GM21717 (cell line): ENCODE data around the gene EHBP1.
"Not testable (repeated sequence)": the region's sequence is repeated elsewhere in the genome, so short reads cannot be mapped to it uniquely, and the experiment has no call there.

Experiments used
- ATAC-seq: cut with Tn5 transposase; IDR thresholded peaks from one replicate; pipeline ENCODE4 v1.9.1; 2021; ENCODE audit warnings: mild to moderate bottlenecking, moderate library complexity; ENCODE audit not compliant: unreplicated experiment

EHBP1 gene

DNA sequence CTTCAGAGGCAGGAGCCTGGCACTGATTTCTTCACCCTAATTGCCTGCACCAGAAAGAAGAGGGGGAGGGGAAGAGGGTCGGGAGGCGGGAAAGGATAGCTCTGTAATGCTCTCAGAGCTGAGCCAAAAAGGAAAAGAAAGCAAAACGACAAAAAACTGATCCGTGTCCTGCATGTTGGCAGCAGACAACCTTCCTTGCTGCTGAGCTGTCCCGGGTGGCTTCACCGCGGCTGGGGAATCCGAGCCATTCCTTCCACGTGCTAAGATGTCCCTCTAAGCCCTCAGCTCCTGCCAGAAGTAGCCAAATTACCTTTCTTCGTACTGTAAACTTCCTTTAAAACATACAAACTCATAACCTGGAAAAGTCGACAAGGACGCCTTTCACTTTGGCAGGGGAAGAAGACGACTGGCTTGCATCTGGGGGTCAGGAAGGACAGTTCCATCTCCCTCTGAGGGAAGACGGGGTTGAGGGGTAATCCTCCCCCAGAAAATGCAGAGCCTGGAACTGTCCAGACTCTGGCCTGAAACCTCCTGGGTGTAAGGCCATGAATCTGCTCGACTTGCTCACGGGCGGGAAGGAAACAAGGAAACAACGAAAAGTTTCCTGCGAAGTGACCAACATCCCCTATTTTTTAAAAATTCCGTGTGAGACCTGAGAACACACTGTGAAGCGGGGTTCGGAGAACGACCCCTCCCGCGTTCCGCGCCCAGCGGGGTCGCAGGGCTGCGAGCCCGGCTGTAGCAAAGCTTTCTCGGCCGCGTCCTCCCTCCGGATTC is 352.8 kb downstream of the EHBP1 start:
- no peak for ATAC-seq

DNA sequence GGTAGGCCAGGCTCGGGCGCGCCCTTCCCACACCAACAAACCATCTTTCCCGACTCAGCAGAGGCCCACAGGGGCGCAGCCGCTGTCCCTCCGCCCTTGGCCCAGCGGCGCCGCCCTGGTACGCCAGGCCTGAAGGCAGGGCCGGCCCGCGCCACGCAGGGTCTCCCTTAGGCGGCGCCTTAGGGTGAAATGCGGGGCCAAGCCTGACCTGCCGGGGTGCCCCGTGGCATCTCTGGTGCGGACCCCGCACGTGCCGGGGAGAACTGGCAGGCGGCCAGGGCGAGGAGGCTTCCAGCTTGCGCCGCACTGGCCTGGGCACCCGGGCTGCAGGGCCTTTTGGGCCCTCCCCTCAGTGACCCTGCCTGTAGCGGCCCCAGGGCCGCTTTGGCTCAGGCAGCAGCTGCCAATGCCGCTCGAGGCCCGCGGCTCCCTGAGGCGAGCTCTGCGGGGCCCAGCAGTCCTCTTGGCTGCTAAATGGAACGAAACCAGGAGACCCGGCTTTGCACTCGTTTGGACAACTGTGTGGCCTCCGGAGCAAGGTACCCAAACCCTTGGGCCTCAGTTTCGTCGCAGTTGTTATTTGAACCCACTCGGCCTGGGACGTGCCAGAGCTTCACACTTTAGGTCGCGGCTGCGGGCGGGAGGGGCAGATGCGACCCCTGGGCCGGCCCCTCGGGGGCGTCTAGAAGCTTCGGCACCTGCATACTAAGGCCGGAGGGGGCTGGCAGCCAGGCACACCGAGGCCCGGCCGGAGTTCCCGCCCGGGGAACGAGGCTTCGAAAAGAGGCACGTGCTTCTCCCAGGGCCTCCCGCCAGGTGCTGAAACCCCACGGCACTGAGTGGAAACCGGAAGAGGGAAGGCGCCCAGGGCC is 353.6 kb downstream of the EHBP1 start:
- ATAC-seq, result no peak

DNA sequence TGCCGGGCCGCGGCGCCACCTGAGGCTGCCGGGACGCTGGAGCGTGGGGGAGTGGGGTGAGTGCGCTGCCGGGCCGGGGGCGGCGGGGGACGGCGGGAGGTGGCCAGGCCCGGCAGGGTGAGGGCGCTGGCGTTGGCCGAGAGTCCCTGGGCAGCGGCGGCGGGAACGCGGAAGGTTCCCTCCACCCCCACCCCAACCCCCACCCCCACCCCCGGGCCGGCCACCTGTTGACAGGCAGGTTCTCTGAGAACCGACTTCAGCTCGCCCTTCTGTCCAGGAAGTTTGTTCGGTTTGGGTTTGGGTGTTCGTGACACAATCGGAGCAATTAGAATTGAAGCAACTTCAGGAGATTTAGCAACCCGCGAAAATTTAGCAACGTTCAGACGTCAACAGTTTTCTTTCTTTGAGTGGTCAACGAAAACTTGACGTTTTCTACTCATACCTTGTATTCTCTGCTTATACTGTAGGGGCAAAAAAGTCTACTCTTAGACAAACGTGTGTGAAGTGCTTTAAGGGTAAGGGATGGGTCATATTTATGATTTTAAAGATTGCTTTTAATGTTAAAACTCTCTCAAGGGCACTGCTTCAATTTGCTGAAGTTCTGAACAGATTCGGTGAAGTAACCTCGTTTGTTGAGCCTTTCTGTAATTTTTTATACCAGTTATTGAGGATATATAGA is 354.4 kb downstream of the EHBP1 start:
- no peak for ATAC-seq

DNA sequence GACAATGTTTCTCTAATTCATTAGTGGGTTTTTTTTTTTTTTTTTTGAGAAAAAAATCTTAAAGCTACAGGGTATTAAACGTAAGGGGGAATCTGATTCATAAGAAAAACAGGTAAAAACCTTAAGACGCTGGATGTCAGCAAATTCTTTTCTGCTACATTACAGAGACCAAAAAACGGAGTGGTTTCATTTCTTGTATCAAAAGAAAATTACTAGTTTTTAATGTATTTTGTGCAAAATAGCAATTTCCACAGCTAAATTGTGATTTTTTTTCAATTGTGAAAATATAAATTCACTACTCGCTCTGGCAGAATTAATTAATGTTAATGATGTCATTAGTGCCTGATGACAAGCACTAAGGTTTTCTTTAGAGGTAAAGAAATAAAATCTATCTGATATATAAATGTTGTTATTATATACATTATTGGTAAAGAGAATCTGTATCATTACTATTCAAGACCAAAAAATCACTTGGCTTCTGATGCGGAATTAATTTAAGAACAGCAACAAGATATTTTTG is 355.0 kb downstream of the EHBP1 start:
- ATAC-seq, result no peak

DNA sequence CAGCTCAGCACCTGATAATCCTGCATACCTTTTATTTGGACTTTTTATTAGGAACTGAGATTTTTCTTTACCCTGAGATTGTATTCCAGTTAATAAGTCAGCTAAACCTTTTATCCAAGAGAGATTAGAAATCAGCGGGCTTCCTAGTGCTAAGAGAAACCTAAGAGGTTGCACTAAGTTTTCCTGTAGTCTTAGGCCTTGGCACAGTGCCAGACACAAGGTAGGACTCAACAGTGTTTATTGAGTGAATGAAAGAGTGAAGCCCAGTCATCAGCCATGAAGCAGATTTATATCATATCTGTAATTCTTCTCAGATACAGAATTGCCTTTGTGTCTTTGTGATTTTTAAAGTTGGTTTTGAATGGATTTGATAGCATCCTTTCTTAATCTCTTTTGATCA is 358.7 kb downstream of the EHBP1 start:
- no peak for ATAC-seq

DNA sequence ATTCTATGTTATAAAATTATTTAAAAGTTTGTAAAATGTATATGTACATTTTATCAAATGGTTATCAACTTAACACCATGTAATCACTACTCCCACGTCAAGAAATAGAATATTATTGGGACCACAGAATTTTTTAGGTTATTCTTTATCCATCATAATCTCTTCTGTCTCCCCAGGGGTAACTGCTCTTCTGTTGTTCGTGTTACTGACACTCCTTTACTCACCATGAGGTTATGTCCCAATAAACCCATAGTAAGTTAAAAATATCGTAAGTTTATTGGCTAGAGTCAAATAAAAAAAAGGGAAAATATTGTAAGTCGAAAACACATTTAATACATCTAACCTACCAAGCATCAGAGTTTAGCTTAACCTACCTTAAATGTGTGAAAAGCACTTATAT is 359.1 kb downstream of the EHBP1 start:
- ATAC-seq, result no peak

DNA sequence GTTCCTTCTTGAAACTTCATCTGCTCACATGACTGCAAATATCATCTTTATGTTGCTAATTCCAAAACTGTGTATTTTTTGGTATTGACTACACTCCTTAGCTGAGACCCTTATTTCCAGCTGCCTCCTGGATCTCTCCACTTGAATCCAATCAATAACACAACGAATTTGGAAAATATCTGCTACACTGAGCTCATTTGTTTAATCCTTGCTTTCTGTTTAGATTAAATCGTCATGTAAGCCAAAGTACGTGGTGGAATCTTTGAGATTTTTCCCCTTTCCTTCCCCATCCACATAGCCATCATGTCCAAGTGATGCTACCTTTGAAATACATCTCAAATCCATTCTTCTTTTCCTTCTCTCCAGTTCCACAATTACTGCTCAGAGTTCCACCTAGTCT is 360.8 kb downstream of the EHBP1 start:
- ATAC-seq, result no peak

DNA sequence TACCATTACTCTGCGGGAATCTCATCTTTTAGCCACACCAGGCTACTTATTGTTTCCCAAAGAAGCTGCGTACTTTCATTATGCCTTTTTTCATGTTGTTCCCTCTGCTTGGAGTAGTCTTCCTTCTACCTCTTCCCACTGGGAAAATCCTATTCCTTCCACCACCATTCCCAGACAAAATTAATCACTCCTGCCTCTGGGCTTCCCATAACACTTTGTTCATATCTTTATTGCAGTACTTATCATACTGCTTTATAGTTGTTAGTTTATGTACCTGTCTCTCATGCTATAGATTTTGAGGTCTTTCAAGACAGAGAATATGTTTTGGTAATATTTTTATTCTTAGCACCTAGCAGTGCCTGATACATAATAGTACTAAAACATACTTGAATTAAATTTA is 361.3 kb downstream of the EHBP1 start:
- no peak for ATAC-seq

DNA sequence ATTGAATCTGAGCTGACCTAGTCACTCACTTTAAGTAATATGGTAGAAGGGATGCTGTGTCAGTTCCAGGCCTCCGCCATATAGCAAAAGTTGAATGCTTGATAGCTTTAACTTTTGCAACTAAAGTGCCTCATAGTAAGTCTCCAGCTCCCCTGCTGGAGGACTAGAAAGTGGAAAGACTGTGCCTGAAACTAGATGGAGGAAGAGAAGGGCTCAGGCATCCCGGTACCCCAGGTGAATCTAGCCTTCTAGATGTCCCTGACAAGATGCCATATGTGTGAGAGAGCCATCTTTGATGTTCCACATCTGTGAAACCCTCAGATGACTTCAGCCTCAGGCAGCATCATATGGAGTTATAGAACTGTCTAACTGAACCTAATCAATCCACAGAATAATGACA is 366.2 kb downstream of the EHBP1 start:
- no peak for ATAC-seq

DNA sequence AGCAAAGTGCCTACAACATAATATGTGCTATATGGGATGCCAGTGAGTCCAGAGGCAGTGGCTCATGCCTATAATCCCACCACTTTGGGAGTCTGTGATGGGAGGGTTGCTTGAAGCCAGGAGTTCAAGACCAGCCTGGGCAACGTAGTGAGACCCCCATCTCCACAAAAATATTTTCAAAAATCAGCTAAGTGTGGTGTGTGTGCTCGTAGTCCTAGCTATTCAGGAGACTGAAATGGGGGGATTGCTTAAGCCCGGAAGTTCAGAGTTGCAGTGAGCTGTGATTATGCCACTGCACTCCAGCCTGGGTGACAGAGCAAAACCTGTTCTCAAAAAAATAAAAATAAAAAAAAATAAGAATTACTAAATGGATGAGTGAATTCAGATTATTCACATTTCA is 368.5 kb downstream of the EHBP1 start:
- no peak for ATAC-seq

DNA sequence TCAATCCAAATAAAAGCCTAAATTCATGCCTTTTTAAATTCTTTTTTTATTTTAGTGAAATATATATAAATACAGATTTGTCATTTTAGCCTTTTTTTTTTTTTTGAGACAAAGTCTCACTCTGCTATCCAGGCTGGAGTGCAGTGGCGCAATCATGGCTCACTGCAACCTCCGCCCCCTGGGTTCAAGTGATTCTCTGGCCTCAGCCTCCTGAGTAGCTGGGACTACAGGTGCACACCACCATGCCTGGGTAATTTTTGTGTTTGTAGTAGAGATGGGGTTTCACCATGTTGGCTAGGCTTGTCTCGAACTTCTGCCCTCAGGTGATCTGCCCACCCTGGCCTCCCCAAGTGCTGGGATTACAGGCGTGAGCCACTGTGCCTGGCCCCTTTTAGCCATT is 368.9 kb downstream of the EHBP1 start:
- not testable (repeated sequence) for ATAC-seq

DNA sequence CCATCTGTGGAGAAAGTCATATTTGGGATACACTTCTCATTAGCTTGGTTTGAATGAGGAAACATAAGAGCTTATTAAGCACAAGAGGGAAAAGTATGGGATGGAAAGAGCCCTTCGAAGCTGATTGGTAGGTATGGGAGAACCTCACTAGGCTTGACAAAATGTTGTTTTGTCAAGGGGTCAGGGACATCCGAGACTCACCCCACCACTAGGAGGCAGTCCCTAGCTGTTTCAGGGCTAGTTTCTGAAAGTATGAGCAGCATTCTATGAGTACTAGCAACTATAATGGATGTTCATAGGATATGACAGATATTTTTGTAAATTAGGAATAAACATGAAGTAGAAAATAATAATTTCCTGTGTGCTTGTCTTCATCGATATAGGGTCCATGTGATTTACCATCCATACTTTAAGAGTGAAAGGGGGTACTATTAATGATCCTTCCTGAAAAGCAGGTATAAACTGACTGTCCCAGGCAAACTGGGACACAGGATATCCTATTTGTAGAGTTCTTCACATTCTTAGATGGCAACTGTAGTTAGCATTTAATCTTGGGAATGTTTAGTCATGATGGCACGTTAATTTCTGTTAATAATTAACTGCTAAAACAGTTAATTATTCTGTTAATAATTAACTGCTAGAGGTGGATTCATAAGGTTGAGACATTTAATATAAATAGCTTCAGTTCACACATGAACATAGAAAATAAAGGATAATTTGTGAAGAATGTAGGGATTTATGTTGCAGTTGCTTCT is 373.5 kb downstream of the EHBP1 start:
- no peak for ATAC-seq

DNA sequence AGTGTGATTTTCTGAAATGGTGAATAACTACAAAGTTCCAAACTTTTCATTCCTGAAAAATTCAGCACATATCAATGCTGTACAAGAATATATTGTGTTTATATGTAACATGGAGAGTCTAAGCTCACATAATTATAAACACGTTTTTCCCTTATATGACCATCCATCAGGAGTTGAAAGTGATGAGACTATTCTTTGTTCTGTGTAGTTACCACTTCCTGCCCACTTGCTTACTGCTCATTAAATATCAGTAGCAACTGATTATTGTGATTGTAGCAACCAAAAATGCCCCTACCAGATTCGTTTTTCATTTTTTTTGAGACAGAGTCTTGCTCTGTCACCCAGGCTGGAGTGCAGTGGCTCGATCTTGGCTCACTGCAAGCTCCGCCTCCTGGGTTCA is 375.9 kb downstream of the EHBP1 start:
- ATAC-seq, result no peak

DNA sequence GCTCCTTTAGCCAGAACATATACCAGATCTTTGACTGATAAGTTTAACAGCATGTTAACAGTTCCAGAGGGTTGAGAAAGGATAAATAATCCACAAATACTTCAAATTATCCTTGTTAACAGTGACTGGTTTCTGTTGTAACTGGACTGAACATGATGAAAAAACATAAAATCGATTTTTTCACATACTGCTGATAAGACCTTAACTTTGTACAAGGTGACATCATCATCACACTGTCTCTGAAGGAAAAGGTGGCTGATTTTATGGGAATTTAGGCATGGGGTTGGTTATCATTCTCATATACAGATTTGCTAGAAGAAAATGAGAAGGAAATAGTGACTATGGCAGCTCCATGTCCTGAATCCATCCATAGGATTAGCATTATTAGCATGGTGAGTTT is 381.2 kb downstream of the EHBP1 start:
- no peak for ATAC-seq

DNA sequence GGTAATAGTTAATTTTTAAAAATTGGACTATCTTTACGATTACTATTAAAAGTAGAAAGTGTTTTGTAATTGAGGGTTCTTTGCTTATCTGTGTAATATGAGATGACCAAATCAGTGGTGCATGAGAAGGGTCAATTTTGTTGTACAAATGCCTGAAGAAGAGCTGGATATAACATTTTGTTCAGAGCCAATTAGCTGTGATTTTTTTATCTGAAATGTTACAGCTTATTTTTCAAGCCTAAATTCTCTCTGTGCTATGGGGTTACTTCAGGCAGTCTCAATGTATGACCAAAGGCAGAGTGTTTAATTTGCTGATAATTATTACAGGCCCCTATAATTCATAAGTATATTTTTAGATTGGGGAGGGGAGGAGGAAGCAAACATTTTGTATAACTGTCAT is 386.9 kb downstream of the EHBP1 start:
- no peak for ATAC-seq

DNA sequence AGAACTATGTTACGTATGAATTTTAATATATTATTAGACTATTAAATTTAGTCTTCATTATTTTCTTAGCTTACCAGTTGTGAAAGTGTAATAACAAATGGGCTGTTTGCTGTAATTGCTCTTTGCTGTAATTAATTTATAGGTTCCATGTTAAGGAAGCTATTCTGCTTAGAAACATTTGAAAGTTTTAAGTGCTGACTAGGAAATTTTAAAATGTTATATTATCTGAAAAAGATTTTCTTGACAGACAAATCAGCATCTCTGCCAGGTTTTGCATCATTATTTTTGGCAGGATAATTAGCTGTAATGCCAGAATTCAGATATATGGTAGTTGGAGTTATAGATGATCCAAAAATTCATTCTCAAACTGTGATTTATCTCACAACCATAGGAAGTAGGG is 387.3 kb downstream of the EHBP1 start:
- ATAC-seq, result no peak

DNA sequence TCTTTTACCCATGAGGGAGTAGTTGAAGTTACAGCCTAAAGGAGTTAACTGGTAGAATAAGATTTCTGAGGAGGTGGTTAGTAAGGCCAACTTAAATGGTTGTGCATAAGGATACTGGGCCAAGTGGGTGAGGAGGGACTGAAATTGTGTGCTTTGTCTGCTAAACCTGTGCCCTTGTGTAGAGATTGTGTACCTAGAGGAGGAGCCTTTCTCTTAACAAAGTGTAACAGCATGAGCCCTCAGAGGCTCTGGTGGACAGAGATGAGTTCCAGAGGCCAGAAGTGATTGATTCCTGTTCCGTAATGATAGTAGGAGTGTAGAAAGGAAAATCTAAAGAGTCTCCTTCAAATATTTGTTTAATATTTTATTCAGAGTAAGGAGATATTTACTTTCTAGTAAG is 388.0 kb downstream of the EHBP1 start:
- ATAC-seq, result no peak
